NCI-H2227 treated with DMSO at 0.1 percent for 48 hours (cell line): ENCODE data around the gene ALKBH8.
"Not testable (repeated sequence)": the region's sequence is repeated elsewhere in the genome, so short reads cannot be mapped to it uniquely, and the experiment has no call there.

Experiments used
- DNase-seq: peaks from one replicate; lab custom pipeline; 2025; lab: John Stamatoyannopoulos, UW

ALKBH8 gene

GRCh38 chr11:107576497-107577345, 11.2 kb upstream of the ALKBH8 start:
- peak; percentile 13 for DNase-seq

DNA sequence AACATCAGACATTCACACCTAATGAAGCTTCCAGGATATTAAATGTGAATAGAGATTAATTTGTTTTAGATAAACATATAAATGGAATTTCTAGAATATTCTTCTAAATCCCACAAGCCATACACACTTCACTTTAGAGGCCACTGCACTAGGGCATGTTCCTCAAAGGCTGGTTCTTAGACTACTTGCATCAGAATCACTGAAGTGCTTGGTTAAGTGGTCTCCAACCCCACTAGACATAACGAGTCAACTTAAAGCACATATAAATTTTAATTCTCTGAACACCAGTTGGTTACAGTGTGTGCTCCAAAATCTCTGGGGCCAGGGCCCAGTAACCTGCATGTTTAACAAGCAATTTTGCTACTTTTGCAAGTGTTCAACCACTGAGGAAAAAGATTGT, 7.9 kb upstream of the ALKBH8 start:
- DNase-seq: no peak

DNA sequence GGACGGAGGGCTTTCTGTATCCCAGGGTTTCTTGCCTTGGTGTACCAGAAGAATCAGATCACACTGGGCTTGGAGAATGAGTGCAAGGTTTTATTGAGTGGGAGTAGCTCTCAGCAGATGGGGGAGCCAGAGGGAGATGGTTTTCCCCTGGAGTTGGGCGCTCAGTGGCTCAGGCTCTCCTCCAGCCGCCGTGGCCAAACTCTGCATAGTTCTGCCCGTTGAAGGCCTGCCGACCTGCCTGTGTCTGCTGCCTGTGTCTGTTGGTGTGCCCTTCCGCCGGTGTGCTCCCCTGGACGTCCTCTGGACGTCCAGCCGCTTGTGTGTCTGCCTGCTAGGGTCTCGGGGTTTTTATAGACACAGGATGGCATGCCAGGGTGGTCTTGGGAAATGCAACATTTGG, 4.5 kb upstream of the ALKBH8 start:
- DNase-seq: no peak

DNA sequence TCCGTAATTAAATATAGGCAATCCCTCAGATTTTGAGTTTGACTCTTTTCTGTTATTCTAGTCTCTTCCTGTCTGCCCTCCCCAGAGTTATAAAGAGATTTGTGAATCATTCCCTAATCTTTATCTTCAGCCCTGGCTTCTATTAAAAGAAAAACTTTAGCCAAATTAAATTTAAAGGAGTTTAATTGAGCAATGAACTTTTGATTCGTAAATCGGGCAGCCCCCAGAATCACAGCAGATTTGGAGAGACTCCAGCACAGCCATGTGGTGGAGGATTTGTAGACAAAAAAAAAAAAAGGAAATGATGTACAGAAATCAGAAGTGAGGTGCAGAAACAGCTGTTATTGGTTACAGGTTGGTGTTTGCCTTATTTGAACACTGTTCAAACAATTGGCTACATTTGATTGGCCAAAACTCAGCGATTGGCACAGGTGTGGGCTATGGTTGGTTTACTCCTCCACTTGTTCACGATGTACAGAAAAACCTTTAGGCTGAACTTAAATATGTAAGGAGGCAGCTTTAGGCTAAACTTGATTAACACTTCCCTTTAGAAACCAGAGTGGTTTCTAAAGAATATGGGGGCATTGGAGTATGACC, 2.3 kb upstream of the ALKBH8 start:
- no peak for DNase-seq

DNA sequence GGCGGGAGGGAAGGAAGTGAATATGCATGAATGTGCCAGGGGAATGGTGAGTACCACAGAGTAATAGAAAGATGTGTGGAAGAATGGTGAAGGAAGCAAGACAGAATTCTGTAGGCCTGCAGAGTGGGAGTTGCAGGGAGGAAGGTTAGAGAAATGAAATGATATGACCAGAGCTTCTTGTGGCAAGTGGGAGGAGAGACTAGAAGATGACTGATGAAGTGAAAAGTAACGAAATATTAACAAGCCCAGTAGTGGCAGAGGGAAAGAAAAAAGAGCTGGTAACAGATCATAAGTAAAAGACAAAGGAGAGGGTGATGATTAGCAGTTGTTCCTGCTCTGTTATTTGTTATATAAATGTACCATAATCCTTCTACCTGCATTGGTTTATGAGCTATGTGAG, 1.0 kb upstream of the ALKBH8 start:
- DNase-seq: no peak

GRCh38 chr11:107565955-107566501, 493 bp upstream of the ALKBH8 start:
- not testable (repeated sequence) for DNase-seq

- no peak for DNase-seq
Observed at GRCh38 chr11:107564877-107565218, 687 bp downstream of the ALKBH8 start.

GRCh38 chr11:107563702-107564101, 1.8 kb downstream of the ALKBH8 start:
- peak; percentile 25 for DNase-seq

DNA sequence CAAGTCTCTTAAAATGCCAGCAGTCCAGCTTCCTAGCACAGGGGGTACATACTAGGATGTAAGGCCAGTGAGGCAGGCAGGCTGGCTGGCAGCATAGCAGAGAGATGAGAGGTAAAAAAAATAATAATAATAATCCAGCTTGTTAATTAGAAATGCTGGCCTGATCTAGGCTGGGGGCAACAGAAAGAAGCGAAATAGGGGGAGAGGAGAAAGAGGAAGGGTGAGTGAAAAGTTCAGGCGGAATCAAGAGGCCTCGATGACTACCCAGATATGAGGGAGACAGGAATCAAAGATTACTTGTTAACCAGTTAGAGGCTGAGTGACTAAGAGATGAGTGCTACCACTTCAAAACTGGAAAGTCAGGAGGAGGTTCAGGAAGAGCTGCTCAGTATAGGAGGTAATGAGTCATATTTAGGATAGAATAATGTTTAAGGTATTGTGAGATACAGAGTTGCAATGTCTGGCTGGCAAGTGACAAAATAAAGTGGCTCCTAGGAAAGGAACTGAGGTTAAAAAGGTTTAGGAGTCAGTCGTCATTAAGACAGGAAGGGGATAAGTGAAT, 2.8 kb downstream of the ALKBH8 start:
- DNase-seq: no peak

DNA sequence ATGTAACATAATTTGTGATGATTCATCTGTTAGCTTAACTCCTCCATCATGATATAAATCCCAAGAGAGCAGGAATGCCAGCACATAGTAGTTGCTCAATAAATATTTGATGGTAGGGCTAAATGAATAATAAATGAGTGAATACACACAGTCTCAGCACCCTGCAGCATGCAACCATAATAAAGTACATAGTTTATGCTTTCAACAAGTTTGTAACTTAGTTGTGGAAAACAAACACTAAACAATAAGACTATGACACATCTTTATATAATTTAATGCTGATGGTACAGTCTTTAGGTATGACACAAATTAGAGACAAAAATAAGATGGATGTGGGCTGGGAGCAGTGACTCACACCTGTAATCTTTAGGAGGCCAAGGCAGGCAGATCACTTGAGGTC, 3.8 kb downstream of the ALKBH8 start:
- no peak for DNase-seq

GRCh38 chr11:107550304-107550703, 15.2 kb downstream of the ALKBH8 start:
- DNase-seq: no peak

- no peak for DNase-seq
Observed at GRCh38 chr11:107549954-107550285, 15.6 kb downstream of the ALKBH8 start.

DNA sequence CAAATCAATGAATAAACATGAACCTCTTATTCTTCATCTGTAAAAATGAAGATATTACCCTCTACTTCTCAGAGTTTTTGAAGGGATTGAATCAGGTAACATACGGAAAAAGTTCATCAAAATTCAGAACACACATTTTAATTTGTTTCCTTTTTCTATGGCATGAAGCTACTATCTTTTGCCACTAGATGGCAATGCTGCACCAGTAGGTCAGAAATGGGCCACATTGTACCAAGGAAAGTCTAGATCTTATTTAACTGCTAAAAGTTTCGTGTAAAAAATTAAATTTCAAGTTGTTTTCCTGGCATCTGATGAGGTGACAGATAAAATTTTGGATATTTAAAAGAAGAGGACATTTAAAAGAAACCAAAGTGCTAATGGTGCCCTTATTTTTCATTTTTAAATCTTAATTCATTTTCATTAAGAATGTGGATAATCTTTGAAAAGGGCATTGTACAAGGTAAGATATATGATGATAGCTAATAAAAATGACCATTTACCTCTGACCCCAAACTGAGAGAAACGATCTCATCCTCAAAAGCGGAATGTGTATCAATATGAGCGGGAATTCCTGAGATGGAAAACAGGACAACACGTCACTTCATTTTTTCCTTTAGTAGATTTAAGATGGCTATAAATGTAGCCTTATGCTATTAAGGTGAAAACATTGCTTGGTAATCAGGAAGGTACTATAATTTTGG, 16.1 kb downstream of the ALKBH8 start:
- peak; percentile 27 for DNase-seq

DNA sequence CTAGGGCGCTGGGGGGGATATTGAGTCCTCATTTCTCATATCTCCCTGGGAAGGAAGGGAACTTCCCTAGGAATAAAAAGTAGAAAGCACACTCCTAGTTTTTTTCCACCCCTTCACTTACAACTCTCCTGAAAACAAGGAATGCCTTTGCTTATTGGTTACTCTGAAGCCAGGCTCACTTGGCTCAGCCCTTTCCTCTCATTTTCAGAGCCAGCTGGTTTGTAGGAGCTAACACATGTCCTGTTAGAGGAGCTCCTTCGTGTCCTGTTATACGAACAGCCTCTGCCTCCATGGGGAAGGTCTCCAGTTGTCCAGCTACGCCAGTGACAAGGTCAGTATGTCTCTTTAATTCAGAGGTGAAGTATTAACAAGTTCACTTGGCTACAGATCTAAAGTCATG, 17.6 kb downstream of the ALKBH8 start:
- no peak for DNase-seq

- DNase-seq: no peak
Observed at GRCh38 chr11:107545101-107545514, 20.4 kb downstream of the ALKBH8 start.

- no peak for DNase-seq
Observed at GRCh38 chr11:107538821-107539220, 26.7 kb downstream of the ALKBH8 start.

DNA sequence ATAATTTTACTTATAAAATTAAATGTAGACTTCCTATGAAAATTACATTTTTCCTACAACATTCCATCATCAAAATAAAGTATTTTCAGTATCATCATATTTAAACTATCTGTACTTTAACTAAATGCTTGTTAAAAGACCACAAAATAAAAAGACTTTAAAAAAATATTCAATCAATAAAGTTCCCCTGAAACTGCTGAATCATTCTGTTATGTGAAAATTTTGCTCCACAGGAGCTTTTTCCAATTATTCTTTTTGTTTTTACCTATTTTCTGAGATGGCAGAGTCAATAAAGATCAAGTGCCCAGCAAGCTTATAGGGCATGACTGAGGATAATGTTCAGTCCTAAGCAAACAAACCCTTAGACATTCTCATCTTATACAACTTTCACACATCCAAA, 27.3 kb downstream of the ALKBH8 start:
- DNase-seq: no peak

- DNase-seq: not testable (repeated sequence)
Observed at GRCh38 chr11:107537155-107537554, 28.4 kb downstream of the ALKBH8 start.

GRCh38 chr11:107526197-107526596, 39.3 kb downstream of the ALKBH8 start:
- DNase-seq: no peak

DNA sequence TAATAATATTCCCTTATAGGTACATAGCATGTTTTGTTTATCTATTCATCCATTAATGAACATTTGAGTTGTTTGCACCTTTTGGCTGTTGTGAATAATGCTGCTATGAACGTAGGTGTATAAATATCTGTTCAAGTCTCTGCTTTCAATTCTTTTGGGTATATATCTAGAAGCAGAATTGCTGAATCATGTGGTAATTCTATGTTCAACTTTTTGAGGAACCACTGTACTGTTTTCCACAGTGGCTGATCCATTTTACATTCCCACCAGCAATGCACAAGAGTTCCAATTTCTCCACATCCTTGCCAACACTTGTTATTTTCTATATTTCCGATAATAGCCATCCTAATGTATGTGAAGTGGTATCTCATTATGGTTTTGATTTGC, 56.7 kb downstream of the ALKBH8 start:
- DNase-seq: no peak

DNA sequence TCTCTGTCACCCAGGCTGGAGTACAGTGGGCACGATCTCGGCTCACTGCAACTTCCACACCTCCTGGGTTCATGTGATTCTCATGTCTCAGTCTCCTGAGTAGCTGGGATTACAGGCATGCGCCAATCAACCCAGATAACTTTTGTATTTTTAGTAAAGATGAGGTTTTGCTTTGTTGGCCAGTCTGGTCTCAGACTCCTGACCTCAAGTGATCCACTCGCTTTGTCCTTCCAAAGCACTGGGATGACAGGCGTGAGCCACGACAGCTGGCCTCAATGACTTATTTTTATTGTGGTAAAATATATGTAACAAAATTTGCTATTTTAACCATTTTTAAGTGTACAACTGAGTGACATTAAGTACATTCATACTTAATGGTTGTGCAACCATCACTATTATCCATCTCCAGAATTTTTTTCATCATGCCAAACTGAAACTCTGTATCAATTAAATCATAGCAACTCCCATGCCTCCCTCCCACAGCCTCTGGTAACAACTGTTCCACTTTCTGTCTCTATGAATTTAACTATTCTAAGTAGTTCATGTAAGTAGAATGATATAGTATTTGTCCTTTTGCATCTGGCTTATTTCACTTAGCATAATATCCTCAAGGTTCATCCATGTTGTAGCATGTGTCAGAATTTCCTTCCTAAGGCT, 57.2 kb downstream of the ALKBH8 start:
- DNase-seq: no peak

DNA sequence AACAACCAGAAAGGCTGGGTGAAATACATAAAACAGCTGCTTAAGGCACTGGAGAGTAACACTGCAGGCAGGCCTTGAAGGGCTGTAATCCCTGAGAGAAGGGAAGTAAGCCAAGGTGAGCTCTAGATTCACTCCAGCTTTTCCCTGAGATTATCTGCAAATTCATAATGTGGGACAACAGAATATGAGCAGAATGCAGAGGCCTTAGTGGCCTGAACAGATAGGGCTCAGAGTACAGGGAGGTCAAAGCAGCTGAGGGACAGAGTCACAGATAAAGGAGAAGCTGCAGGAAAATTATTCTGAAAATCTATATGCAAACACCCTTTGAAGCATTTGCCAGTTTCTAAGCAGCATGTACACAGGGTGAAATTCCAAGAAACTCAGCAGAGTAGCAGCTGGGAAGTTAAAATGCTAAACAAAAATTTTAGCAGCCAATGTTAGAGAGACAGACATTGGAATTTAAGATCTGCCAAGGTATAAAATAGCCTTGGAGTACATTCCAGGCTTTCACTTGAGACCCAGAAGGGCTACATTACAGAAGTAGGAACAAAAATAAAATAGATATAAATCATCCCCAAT, 59.8 kb downstream of the ALKBH8 start:
- DNase-seq: no peak
